ENCODE measurements around the gene PCDHGC3. TPM values are rescaled to one million over a fixed set of nuclear protein-coding genes. Genes with fewer than 3 reads are reported as not detected.

Gene PCDHGC3
- total and polyA plus RNA-seq, 5 experiments from 2014 or later = 0.18 to 0.25 TPM; not detected in 3

- peaks cover under 1 to 6% (median 4%) of the 10 kb centered on the region in 3 donors for H3K36me3 Mint-ChIP-seq
- H3K4me1 Mint-ChIP-seq = peaks cover 10 to 17% (median 12%) of the 10 kb centered on the region in 4 donors
- H3K27ac Mint-ChIP-seq = no peak overlapping the region
- DNase-seq (no peak), ATAC-seq (no peak)
- peak overlapping the region in 1 of 10 donors; percentile 9 for H3K4me3 Mint-ChIP-seq
- POLR2A ChIA-PET = no interaction called here
- peaks cover 0 to 4% (median 0%) of the 10 kb centered on the region in 9 donors for H3K9me3 Mint-ChIP-seq
- peaks cover 18 to 77% (median 42%) of the 10 kb centered on the region in 5 donors for H3K27me3 Mint-ChIP-seq
These were observed 20.3 kb downstream of the PCDHGC3 start for GRCh38 chr5:141496038-141496437.

GRCh38 chr5:141501761-141502160 is 26.0 kb downstream of the PCDHGC3 start:
- Mint-ChIP-seq H3K36me3 (peaks cover 0 to 6% (median 4%) of the 10 kb centered on the region in 3 donors), H3K4me1 (no peaks in the 10 kb centered on the region), H3K27ac (peak overlapping the region in 1 of 10 donors; percentile 82), H3K4me3 (no peak overlapping the region), H3K9me3 (peaks cover 0 to 4% (median 0%) of the 10 kb centered on the region in 9 donors), H3K27me3 (peaks cover 6 to 33% (median 11%) of the 10 kb centered on the region in 5 donors)
- DNase-seq = no peak
- POLR2A ChIA-PET = no interaction called here
- ATAC-seq = no peak

- ATAC-seq (no peak), DNase-seq (no peak)
- peaks cover 0 to 1% (median 0%) of the 10 kb centered on the region in 3 donors for H3K36me3 Mint-ChIP-seq
- no peak overlapping the region for H3K4me3 Mint-ChIP-seq
- peaks cover 0 to 2% (median 0%) of the 10 kb centered on the region in 9 donors for H3K9me3 Mint-ChIP-seq
- no peak overlapping the region for H3K27ac Mint-ChIP-seq
- peaks cover 0 to 16% (median 8%) of the 10 kb centered on the region in 5 donors for H3K27me3 Mint-ChIP-seq
- POLR2A ChIA-PET = interaction anchor here (0.7 kb wide), 1 partner anchor 1258 kb away, joined by 3 read pairs; no protein-coding TSS in a partner anchor
- peaks cover 0 to 8% (median 0%) of the 10 kb centered on the region in 4 donors for H3K4me1 Mint-ChIP-seq
These were observed 27.9 kb downstream of the PCDHGC3 start for GRCh38 chr5:141503681-141504080.

- Mint-ChIP-seq H3K4me1 (peaks cover 0 to 11% (median 3%) of the 10 kb centered on the region in 4 donors), H3K4me3 (no peak overlapping the region), H3K36me3 (peaks cover 0 to 1% (median 0%) of the 10 kb centered on the region in 3 donors), H3K9me3 (no peaks in the 10 kb centered on the region), H3K27me3 (peaks cover 0 to 12% (median 8%) of the 10 kb centered on the region in 5 donors), H3K27ac (no peak overlapping the region)
- ATAC-seq (no peak), DNase-seq (no peak)
- POLR2A ChIA-PET = no interaction called here
These were observed 28.4 kb downstream of the PCDHGC3 start for GRCh38 chr5:141504216-141504615.

- H3K9me3 Mint-ChIP-seq = no peaks in the 10 kb centered on the region
- peaks cover 0 to 24% (median 4%) of the 10 kb centered on the region in 4 donors for H3K4me1 Mint-ChIP-seq
- no peak for ATAC-seq
- H3K27ac Mint-ChIP-seq = peak overlapping the region in 2 of 10 donors; percentile 50 to 57
- H3K4me3 Mint-ChIP-seq = no peak overlapping the region
- no peaks in the 10 kb centered on the region for H3K36me3 Mint-ChIP-seq
- H3K27me3 Mint-ChIP-seq = peaks cover 0 to 8% (median 4%) of the 10 kb centered on the region in 5 donors
- POLR2A ChIA-PET = no interaction called here
- DNase-seq = no peak
These were observed 30.8 kb downstream of the PCDHGC3 start for GRCh38 chr5:141506381-141507155.

GRCh38 chr5:141507387-141508091 is 31.8 kb downstream of the PCDHGC3 start:
- H3K9me3 Mint-ChIP-seq = no peaks in the 10 kb centered on the region
- no peak for ATAC-seq
- H3K36me3 Mint-ChIP-seq = no peaks in the 10 kb centered on the region
- POLR2A ChIA-PET = no interaction called here
- peak overlapping the region in 2 of 10 donors; percentile 11 to 57 for H3K27ac Mint-ChIP-seq
- H3K4me3 Mint-ChIP-seq = peak overlapping the region in 1 of 10 donors; percentile 10
- H3K27me3 Mint-ChIP-seq = peaks cover 0 to 3% (median 0%) of the 10 kb centered on the region in 5 donors
- H3K4me1 Mint-ChIP-seq = peaks cover 5 to 28% (median 7%) of the 10 kb centered on the region in 4 donors
- DNase-seq = no peak

GRCh38 chr5:141508440-141508797 is 32.7 kb downstream of the PCDHGC3 start:
- no peak overlapping the region for H3K4me3 Mint-ChIP-seq
- POLR2A ChIA-PET = no interaction called here
- H3K27ac Mint-ChIP-seq = peak overlapping the region in 1 of 10 donors; percentile 40
- H3K27me3 Mint-ChIP-seq = peaks cover 0 to 3% (median 0%) of the 10 kb centered on the region in 5 donors
- H3K4me1 Mint-ChIP-seq = peaks cover 10 to 34% (median 14%) of the 10 kb centered on the region in 4 donors
- no peaks in the 10 kb centered on the region for H3K9me3 Mint-ChIP-seq
- ATAC-seq (no peak), DNase-seq (no peak)
- H3K36me3 Mint-ChIP-seq = no peaks in the 10 kb centered on the region

- ATAC-seq = no peak
- H3K9me3 Mint-ChIP-seq = no peaks in the 10 kb centered on the region
- peak overlapping the region in 1 of 10 donors; percentile 60 for H3K4me3 Mint-ChIP-seq
- POLR2A ChIA-PET = no interaction called here
- peaks cover 15 to 40% (median 20%) of the 10 kb centered on the region in 4 donors for H3K4me1 Mint-ChIP-seq
- peak overlapping the region in 1 of 10 donors; percentile 79 for H3K27ac Mint-ChIP-seq
- H3K27me3 Mint-ChIP-seq = peaks cover 0 to 3% (median 0%) of the 10 kb centered on the region in 5 donors
- no peaks in the 10 kb centered on the region for H3K36me3 Mint-ChIP-seq
- no peak for DNase-seq
These were observed 33.2 kb downstream of the PCDHGC3 start for GRCh38 chr5:141508798-141509611.

- H3K27ac Mint-ChIP-seq = peak overlapping the region in 1 of 10 donors; percentile 44
- DNase-seq (no peak), ATAC-seq (no peak)
- peaks cover 0 to 4% (median 0%) of the 10 kb centered on the region in 3 donors for H3K36me3 Mint-ChIP-seq
- POLR2A ChIA-PET = interaction anchor here (0.7 kb wide), 1 partner anchor 164 kb away, joined by 3 read pairs; no protein-coding TSS in a partner anchor
- H3K4me1 Mint-ChIP-seq = peaks cover 20 to 52% (median 30%) of the 10 kb centered on the region in 4 donors
- H3K9me3 Mint-ChIP-seq = no peaks in the 10 kb centered on the region
- H3K27me3 Mint-ChIP-seq = no peaks in the 10 kb centered on the region
- no peak overlapping the region for H3K4me3 Mint-ChIP-seq
These were observed 34.4 kb downstream of the PCDHGC3 start for GRCh38 chr5:141510160-141510559.

GRCh38 chr5:141510850-141511601 is 35.3 kb downstream of the PCDHGC3 start:
- ATAC-seq = no peak
- Mint-ChIP-seq H3K36me3 (peaks cover 0 to 4% (median 2%) of the 10 kb centered on the region in 3 donors), H3K4me3 (no peak overlapping the region), H3K9me3 (no peaks in the 10 kb centered on the region), H3K4me1 (peaks cover 20 to 56% (median 38%) of the 10 kb centered on the region in 4 donors), H3K27me3 (no peaks in the 10 kb centered on the region), H3K27ac (peak overlapping the region in 3 of 10 donors; percentile 9 to 83 (median 24))
- POLR2A ChIA-PET = no interaction called here
- DNase-seq = no peak

- Mint-ChIP-seq H3K27ac (peak overlapping the region in 2 of 10 donors; percentile 34 to 83), H3K9me3 (no peaks in the 10 kb centered on the region), H3K4me1 (peaks cover 22 to 61% (median 46%) of the 10 kb centered on the region in 4 donors), H3K36me3 (peaks cover 0 to 5% (median 4%) of the 10 kb centered on the region in 3 donors), H3K4me3 (peak overlapping the region in 7 of 10 donors; percentile 29 to 91 (median 88)), H3K27me3 (no peaks in the 10 kb centered on the region)
- POLR2A ChIA-PET = interaction anchor here (0.8 to 2.1 kb wide), 2 partner anchors 183 to 191 kb away, joined by 3 to 13 read pairs; partner anchors contain the start of gene TAF7
- DNase-seq (peak in 2 of 10 donors; percentile 12 to 14), ATAC-seq (no peak)
These were observed 36.1 kb downstream of the PCDHGC3 start for GRCh38 chr5:141511771-141512325.
